Activated CD8-positive, alpha-beta T cell treated with anti-CD3 and anti-CD28 coated beads for 36 hours (primary cell): ENCODE results near the gene CANT1. TPM values are rescaled to one million over a fixed set of nuclear protein-coding genes. Genes with fewer than 3 reads are reported as not detected.

Source experiments
- ATAC-seq: fragments of 200-7000 bp; cut with Tn5 transposase; one replicate; pipeline ENCODE4 v1.10.0; 2021; ENCODE audit warnings: mild to moderate bottlenecking, moderate library complexity
- CTCF ChIA-PET: fragments of 350-600 bp; sonication (Branson Sonifier 250); formaldehyde crosslinking; loops from one replicate; lab custom pipeline; 2021; ENCODE audit warnings: antibody characterized with exemption; lab: Charles Lee
- POLR2A ChIA-PET: fragments of 350-600 bp; sonication (Branson Sonifier 250); formaldehyde crosslinking; loops from one replicate; lab custom pipeline; 2021; ENCODE audit warnings: antibody characterized with exemption; lab: Charles Lee
- DNase-seq: peaks from one replicate; pipeline ENCODE4 v3.0.0-alpha.2; 2020
- H3K27ac Mint-ChIP-seq: one replicate; pipeline ENCODE4 v1.8.0; 2021; ENCODE audit warnings: mild to moderate bottlenecking, mixed read lengths
- H3K27me3 Mint-ChIP-seq: one replicate; pipeline ENCODE4 v1.8.0; 2021; ENCODE audit warnings: mixed read lengths
- H3K36me3 Mint-ChIP-seq: one replicate; pipeline ENCODE4 v1.8.0; 2021; ENCODE audit warnings: low read depth, mixed read lengths
- H3K4me1 Mint-ChIP-seq: one replicate; pipeline ENCODE4 v1.8.0; 2021; ENCODE audit warnings: low read depth, mixed read lengths
- H3K4me3 Mint-ChIP-seq: one replicate; pipeline ENCODE4 v1.8.0; 2021; ENCODE audit warnings: mild to moderate bottlenecking, moderate library complexity, mixed read lengths
- H3K9me3 Mint-ChIP-seq: one replicate; pipeline ENCODE4 v1.8.0; 2021; ENCODE audit warnings: mixed read lengths
- CTCF ChIP-seq: fragments of 200-600 bp; IDR thresholded peaks from one replicate; pipeline ENCODE4 v1.8.0; 2022; ENCODE audit warnings: antibody characterized with exemption, mild to moderate bottlenecking
- intact Hi-C: fragments of 100-400 bp; cut with micrococcal nuclease; formaldehyde crosslinking; loops from one replicate; pipeline ENCODE4 v1.10.0; 2022
- total RNA-seq, 2 experiments: library from RNA; stranded (reverse); gene quantifications; one replicate each; pipeline ENCODE4 v1.2.3, GENCODE V29; 2021

CANT1 gene
- total RNA-seq, 2 experiments from 2014 or later, result 41.4 to 48.2 TPM

GRCh38 chr17:79010304-79010646 lies 711 bp upstream of the CANT1 start:
- Mint-ChIP-seq H3K36me3 (peaks cover 2% of the 10 kb centered on the region), H3K4me3 (peak overlapping the region; percentile 84), H3K27ac (peak overlapping the region; percentile 92), H3K27me3 (peaks cover 3% of the 10 kb centered on the region), H3K9me3 (peaks cover 2% of the 10 kb centered on the region), H3K4me1 (peaks cover 47% of the 10 kb centered on the region)
- no peak for TF ChIP-seq CTCF
- DNase-seq, result no peak
- intact Hi-C loops, result no loop called here
- no peak for ATAC-seq
- ChIA-PET CTCF (interaction anchor here (0.6 to 1.0 kb wide), 2 partner anchors 17 to 55 kb away, joined by 3 read pairs; no protein-coding TSS in a partner anchor), POLR2A (no interaction called here)

- no peak for TF ChIP-seq CTCF
- ChIA-PET POLR2A (interaction anchor here (1.3 kb wide), 1 partner anchor 12 kb away, joined by 5 read pairs; no protein-coding TSS in a partner anchor), CTCF (interaction anchor here (1.0 to 1.2 kb wide), 3 partner anchors 14 to 143 kb away, joined by 3 to 4 read pairs (median 3); no protein-coding TSS in a partner anchor)
- DNase-seq (no peak), ATAC-seq (peak; percentile 19)
- H3K36me3 Mint-ChIP-seq, result peaks cover 2% of the 10 kb centered on the region
- no peaks in the 10 kb centered on the region for H3K27me3 Mint-ChIP-seq
- peak overlapping the region; percentile 94 for H3K27ac Mint-ChIP-seq
- intact Hi-C loops, result no loop called here
- H3K4me3 Mint-ChIP-seq, result peak overlapping the region; percentile 84
- peaks cover 49% of the 10 kb centered on the region for H3K4me1 Mint-ChIP-seq
- H3K9me3 Mint-ChIP-seq, result no peaks in the 10 kb centered on the region
Measured at GRCh38 chr17:79008666-79009387, 737 bp downstream of the CANT1 start.

- POLR2A ChIA-PET, result interaction anchor here (1.3 kb wide), 1 partner anchor 11 kb away, joined by 5 read pairs; no protein-coding TSS in a partner anchor
- intact Hi-C loops, result no loop called here
- Mint-ChIP-seq H3K4me3 (peak overlapping the region; percentile 84), H3K36me3 (peaks cover 2% of the 10 kb centered on the region), H3K9me3 (no peaks in the 10 kb centered on the region), H3K27ac (peak overlapping the region; percentile 94), H3K4me1 (peaks cover 49% of the 10 kb centered on the region), H3K27me3 (no peaks in the 10 kb centered on the region)
- CTCF ChIA-PET, result interaction anchor here (1.0 to 1.2 kb wide), 3 partner anchors 13 to 142 kb away, joined by 3 to 4 read pairs (median 3); no protein-coding TSS in a partner anchor
- no peak for ATAC-seq
- DNase-seq, result peak; percentile 26
- no peak for TF ChIP-seq CTCF
Measured at GRCh38 chr17:79007504-79008381, 1.8 kb downstream of the CANT1 start.

- TF ChIP-seq CTCF, result no peak
- H3K27me3 Mint-ChIP-seq, result no peaks in the 10 kb centered on the region
- POLR2A ChIA-PET, result no interaction called here
- DNase-seq (no peak), ATAC-seq (no peak)
- peak overlapping the region; percentile 56 for H3K4me3 Mint-ChIP-seq
- peaks cover 4% of the 10 kb centered on the region for H3K36me3 Mint-ChIP-seq
- H3K27ac Mint-ChIP-seq, result peak overlapping the region; percentile 62
- peaks cover 49% of the 10 kb centered on the region for H3K4me1 Mint-ChIP-seq
- CTCF ChIA-PET, result no interaction called here
- intact Hi-C loops, result no loop called here
- H3K9me3 Mint-ChIP-seq, result no peaks in the 10 kb centered on the region
Measured at GRCh38 chr17:79006794-79007503, 2.6 kb downstream of the CANT1 start.
